Stimulated activated CD4-positive, alpha-beta T cell treated with anti-CD3 and anti-CD28 coated beads, Interleukin-12 subunit alpha, Interleukin-12 subunit beta, amount 100 ng/mL, for 24 hours (primary cell): Measurements from ENCODE around the gene ALPK3.

Source experiments
- DNase-seq, 2 experiments: peaks; one replicate each; pipeline ENCODE4 v3.0.0-alpha.2; 2020; ENCODE audit warnings: low read depth in 2 of 2

Gene ALPK3, protein sequence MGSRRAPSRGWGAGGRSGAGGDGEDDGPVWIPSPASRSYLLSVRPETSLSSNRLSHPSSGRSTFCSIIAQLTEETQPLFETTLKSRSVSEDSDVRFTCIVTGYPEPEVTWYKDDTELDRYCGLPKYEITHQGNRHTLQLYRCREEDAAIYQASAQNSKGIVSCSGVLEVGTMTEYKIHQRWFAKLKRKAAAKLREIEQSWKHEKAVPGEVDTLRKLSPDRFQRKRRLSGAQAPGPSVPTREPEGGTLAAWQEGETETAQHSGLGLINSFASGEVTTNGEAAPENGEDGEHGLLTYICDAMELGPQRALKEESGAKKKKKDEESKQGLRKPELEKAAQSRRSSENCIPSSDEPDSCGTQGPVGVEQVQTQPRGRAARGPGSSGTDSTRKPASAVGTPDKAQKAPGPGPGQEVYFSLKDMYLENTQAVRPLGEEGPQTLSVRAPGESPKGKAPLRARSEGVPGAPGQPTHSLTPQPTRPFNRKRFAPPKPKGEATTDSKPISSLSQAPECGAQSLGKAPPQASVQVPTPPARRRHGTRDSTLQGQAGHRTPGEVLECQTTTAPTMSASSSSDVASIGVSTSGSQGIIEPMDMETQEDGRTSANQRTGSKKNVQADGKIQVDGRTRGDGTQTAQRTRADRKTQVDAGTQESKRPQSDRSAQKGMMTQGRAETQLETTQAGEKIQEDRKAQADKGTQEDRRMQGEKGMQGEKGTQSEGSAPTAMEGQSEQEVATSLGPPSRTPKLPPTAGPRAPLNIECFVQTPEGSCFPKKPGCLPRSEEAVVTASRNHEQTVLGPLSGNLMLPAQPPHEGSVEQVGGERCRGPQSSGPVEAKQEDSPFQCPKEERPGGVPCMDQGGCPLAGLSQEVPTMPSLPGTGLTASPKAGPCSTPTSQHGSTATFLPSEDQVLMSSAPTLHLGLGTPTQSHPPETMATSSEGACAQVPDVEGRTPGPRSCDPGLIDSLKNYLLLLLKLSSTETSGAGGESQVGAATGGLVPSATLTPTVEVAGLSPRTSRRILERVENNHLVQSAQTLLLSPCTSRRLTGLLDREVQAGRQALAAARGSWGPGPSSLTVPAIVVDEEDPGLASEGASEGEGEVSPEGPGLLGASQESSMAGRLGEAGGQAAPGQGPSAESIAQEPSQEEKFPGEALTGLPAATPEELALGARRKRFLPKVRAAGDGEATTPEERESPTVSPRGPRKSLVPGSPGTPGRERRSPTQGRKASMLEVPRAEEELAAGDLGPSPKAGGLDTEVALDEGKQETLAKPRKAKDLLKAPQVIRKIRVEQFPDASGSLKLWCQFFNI (N-terminal part only)

DNA sequence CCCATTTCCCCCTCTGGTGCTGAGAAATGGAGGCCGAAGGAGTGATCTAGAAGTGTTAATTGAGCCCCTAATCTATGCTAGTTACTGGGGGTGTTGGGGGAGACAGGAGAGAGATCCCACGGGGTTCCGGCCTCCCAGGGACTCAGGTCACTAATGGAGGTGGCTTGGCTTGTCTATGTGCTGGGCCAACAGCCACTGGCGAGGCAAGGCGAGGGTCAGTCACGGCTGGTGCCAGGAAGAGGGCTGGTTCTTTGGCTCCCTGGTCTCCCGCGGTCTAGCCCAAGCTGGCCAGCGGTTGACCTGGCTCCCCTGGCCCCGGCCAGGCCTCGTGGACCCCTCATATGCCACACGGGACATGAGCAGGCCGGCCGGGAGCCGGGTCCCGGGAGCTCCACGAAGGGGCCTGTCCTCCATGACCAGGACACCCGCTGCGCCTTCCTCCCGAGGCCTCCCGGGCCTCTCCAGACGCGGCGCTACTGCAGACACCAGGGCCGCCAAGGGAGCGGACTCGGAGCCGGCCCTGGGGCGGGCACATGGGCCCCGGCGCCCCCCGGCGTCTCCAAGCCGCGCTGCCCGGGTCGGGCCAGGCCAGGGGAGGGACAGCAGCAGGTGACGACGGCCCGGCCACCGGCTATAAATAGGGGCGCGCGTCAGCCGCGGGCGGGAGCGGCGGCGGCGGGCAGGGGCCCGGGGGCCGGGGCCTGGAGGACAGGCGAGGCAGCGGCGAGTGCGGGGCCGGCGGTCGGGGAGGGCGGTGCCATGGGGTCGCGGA is at the start of gene ALPK3:
ALPK3 (plus strand) TSS at position 663 of the 772 bp plus-strand sequence; CDS start at position 760, 97 bp downstream.
- DNase-seq, result no peak

DNA sequence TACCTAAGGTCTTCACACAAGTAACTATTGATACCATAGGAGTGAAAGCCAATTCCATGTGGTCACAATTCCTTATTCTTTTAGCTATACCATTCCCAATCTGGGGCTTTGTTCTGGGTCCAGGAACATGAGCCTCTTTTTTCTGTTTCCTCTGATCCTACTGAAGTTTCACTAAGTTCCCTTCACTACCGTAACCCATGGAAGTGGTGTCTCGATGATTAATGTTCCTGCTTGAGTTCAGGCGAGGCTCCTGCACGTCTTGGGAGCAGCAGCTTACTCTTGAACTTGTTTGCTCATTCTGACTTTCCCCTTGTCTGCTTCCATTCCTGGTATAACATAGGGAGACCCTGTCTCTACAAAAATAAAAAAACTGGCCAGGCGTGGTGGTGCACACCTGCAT is 45.1 kb upstream of the ALPK3 start:
- no peak for DNase-seq

DNA sequence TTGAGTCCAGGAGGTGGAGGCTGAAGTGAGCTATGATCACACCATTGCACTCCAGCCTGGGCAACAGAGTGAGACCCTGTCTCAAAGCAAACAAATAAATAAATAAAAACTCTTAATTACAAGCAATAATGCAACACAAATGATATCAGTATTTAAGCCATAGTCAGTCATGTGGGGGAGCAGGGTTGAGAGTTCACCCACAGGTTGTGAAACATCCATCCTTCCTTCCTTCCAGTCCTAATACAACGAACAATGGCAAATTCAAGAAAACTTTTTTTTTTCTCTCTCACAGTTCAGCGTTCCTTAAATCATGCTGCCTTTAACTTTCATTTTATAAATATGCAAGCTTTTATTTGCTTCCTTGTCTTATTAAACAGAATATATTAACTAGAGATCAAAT is 44.7 kb upstream of the ALPK3 start:
- no peak for DNase-seq

DNA sequence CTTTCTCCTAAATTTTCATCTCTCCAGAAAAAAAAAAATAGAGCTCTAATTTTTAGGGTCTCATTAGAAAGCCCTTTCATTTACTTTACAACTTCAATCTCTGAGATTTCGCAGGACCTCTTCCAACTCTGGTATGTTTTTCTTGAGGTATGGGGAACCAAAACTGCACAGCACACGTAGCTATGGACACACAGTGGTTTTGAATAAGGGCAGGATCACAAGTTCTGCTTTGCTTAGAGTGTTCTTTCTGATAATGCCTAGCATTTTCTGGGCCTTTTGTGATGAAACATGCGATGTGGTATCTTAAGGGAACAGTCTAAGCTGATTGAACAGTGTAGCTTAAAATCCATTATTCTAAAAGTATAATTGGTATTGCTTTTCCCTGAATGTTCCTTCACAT is 43.4 kb upstream of the ALPK3 start:
- no peak for DNase-seq

DNA sequence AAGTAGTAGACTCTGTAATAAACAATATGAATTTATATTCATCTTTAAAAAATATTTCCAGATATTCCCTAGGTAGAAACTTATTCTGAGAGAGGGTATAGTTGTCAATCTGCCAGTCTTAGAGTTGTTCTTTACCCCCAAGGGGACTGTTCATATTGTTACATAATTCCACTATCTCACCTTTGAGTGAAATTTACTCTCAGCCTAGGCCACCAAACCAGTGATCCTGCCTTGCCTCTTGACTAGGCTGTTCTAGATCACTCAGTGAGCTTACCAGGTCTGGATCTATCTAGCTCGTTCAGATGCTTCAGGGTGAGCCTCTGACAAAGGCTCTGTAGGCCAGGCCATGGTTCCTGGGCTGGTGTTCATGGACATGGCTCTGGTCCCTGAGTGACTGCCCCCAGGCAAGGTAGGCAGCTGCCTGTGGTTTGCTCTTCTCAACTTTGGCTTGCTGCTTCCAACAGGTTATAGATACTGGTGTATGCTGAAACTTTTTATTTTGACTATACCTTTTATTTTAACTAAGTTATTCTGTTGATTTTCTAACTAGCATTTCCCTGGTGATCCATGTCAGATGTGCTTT is 41.2 kb upstream of the ALPK3 start:
- DNase-seq, result no peak

DNA sequence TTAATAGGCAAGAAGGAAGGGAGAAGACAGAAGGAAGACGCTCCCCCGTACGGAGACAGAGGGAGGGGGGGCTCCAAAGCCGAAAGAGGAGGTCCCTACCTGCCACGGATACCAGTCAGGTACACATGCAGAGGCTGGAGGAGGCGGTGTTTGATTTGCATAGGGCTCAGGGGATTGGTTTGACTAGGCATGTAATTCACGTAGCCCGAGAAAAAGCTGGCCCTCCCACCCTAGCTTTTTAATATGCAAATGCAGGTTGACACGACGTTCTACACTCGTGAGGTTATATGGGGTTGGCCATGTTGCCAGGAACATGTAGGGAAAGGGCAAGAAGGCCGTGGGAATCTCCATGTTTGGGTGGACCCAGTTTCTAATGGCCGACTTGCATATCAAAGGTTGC is 39.0 kb upstream of the ALPK3 start:
- DNase-seq, result no peak

DNA sequence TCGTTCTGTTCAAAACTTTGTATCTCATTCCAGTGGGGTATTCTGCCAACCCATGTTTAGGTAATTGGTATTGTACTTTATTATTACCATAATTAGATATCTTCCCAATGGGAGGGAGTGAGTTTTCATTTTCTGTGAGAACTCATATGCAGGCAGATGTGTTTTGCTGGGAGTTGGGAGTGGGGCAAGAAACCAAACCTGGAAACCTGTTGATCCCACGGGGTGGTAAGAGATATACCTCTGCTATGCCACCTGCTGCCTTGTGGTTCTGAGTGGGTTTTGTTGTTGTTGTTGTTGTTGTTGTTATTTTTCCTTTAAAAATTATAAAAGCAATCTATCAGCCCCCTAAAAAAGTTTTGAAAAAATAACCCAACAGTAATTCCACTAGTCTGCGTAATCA is 36.7 kb upstream of the ALPK3 start:
- DNase-seq, result no peak

DNA sequence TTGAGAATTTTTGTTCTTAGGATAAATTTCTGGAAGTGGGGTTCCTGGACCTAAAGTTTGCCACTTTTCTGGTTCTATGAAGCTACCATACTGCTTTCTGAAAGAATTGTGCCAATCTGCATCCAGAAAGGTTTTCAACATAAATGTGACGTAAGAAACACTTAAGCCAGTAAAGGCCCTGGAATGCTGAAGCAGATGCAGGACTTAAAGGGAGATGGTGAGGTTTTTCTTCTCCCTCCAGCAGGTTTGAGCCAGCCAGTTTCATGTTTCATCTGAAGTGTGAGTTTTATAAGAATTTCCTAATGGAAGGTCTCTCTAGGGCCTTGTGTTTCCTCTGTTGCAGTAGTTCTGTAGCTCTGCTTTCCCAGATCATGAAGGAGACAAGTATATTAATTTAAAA is 35.7 kb upstream of the ALPK3 start:
- DNase-seq, result no peak

DNA sequence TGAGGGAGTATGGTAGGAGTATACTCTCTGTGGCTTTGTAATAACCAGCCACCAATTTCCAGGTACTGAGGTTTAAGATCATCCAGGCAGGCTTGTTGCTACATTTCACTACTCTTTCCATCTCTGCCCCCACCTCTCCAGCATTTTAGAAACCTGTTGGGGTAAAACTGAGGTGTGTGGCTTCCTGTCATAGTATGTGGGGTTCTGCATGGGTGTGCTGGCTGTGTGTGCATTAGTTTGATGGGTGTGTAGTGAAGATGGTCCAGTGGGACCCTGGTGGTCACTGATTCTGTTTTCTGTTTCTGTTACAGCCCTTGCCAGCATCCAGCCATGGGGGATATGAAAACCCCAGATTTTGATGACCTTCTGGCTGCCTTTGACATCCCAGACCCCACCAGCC is 34.8 kb upstream of the ALPK3 start:
- DNase-seq, result no peak

DNA sequence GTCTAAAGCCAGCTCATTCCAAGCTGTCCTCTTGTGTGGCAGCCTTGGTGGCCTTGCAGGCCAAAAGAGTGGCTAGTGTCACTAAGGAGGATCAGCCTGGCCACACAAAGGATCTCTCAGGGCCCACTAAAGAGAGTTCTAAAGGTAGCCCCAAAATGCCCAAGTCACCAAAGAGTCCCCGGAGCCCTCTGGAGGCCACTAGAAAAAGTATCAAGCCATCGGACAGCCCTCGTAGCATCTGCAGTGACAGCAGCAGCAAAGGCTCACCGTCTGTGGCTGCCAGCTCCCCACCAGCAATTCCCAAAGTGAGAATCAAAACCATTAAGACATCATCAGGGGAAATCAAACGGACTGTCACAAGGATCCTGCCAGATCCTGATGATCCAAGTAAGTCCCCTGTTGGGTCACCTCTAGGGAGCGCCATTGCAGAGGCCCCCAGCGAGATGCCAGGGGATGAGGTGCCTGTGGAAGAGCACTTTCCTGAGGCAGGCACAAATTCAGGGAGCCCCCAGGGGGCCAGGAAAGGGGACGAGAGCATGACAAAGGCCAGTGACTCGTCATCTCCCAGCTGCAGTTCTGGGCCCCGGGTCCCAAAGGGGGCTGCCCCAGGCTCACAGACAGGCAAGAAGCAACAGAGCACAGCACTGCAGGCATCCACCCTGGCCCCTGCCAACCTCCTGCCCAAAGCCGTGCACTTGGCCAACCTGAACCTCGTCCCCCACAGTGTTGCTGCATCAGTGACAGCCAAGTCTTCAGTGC is 33.5 kb upstream of the ALPK3 start:
- no peak for DNase-seq

DNA sequence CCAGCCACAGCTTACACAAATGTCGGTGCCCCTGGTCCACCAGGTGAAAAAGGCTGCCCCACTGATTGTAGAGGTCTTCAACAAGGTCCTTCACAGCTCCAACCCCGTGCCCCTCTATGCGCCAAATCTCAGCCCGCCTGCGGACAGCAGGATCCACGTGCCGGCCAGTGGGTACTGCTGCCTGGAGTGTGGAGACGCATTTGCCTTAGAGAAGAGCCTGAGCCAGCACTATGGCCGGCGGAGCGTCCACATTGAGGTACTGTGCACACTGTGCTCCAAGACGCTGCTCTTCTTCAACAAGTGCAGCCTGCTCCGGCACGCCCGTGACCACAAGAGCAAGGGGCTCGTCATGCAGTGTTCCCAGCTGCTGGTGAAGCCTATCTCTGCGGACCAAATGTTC is 32.9 kb upstream of the ALPK3 start:
- no peak for DNase-seq

DNA sequence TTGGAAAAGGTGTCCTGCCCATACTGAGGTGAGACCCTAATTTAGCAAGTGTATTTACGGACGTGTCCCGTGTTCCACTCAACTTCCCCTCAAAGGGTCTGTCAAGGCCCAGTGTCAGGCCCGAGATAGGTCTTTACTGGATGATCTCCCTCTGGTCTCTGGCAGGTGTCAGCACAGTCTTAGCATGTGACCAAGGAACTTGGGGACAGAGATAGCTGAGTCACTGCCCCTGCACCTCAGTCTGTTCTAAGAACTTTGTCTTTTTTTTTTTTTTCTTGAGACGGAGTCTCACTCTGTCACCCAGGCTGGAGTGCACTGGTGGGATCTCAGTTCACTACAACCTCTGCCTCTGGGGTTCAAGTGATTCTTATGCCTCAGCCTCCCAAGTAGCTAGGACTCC is 32.1 kb upstream of the ALPK3 start:
- no peak for DNase-seq

DNA sequence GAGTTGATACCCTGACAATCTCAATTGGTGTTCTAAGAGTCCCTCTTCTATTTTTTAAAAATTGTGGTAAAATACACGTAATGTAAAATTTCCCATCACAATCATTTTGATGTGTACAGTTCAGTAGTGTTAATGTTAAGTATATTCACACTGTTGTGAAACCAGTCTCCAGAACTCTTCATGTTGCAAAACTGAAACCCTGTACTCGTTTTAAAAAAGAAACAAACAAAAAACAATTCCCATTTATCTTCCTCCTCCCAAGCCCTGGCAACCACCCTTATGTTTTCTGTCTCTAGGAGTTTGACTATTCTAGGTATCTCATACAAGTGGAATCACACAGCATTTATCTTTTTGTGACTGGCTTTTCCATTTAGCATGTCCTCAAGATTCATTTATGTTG is 28.7 kb upstream of the ALPK3 start:
- DNase-seq, result no peak

DNA sequence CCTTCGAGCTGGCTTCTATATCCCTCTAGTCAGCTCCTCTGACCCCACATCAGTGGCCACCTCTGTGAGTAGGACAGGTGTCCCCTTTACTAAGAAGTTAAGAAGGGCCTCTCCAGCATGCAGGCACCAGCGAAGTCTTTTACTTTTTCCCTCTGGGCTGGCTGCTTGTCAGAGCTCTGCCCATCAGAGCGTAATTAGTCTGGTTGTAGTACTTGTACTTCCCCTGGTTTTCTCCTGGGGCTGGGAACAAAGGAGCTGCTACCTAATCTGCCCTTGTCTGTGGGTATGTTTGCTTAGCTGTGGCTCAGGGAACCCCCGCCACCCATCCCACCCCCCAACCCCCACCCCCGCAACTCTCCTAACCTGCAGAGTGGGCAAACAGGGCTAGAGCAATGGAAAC is 27.4 kb upstream of the ALPK3 start:
- no peak for DNase-seq

DNA sequence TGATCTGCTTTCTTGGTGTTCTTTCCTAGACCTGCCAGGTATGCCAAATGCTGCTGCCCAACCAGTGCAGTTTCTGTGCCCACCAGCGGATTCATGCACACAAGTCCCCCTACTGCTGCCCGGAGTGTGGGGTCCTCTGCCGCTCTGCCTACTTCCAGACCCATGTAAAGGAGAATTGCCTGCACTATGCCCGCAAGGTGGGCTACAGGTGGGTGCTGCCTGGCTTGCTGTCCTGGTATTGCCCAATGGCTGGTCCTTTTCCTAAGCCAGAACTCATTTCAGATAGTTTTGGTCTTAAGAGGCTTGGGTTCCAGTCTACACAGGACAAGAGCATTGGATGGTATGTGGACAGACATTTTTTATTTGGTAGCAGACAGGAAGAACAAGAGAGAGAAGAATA is 26.5 kb upstream of the ALPK3 start:
- no peak for DNase-seq

DNA sequence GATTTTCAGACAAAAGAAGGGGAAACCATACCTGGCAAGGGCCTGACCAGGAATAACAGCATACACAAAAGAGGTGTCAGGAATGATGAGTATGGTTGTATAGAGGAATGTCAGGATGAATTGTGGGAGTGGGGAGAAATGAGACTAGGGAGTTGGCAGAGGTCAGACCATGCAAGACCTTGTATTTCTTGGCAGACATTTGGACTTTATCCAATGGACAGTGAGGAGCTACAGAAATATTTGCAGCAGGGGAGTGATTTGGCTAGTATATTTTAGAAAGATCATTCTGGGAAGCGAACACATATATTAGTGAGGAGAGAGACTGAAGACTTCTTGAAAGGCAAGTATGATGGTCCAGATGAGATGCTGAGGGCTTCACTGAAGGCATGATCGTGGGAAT is 25.4 kb upstream of the ALPK3 start:
- DNase-seq, result no peak

DNA sequence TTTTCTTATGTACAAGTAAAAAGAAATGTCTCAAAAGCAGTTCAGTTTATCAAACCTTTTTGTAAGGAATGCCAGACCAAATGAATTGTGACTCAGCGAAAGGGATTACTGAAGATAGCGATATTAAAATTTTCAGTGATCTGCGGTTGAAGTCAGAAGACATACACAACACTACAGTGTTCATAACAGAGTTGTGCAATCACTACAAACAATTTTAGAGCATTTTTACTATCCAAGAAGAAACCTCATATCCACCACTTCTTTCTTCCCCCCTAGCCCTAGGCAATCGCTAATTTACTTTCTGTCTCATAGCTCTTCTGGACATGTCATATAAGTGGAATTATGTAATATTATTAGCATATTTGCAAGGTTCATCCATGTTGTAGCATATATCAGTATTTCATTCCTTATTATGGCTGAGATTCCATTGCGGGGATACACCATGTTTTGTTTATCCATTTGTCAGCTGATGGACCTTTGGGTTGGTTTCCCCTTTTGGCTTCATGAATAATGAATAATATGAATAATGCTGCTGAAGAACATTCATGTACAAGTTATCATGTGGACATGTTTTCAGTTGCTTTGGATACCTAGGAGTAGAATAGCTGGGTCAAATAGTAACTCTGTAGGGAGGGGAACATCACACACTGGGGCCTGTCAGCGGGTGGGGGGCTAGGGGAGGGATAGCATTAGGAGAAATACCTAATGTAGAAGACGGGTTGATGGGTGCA is 23.6 kb upstream of the ALPK3 start:
- no peak for DNase-seq

DNA sequence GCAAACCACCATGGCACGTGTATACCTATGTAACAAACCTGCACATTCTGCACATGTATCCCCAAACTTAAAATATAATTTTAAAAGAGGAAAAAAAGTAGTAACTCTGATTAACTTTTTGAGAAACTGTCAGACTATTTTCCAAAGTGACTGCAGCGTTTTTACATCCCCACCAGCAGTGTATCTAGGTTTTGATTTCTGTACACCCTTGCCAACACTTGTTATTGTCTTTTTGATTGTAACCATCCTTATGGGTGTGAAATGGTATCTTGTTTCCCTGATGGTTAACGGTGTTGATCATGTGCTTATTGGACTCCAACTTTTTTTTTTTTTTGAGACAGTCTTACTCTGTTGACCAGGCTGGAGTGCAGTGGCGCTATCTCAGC is 23.0 kb upstream of the ALPK3 start:
- DNase-seq, result no peak

DNA sequence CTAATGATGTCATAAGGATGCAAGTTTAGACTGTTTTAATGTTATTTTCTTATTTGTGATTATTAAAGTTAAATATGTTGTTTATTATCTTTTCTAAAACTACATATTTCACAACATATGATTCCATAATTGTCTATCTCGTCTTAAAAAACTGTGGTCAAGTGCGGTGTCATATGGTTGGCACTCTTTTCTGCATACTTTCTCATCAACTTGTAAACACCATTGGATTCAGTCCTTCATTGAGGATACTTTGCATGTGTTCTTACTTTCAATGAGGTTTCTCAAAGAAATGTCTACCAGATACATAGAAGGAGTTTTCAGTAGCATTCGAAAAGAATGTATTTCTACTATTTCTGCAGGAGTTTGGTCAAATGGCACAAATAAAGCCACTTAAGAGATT is 22.0 kb upstream of the ALPK3 start:
- DNase-seq, result no peak

DNA sequence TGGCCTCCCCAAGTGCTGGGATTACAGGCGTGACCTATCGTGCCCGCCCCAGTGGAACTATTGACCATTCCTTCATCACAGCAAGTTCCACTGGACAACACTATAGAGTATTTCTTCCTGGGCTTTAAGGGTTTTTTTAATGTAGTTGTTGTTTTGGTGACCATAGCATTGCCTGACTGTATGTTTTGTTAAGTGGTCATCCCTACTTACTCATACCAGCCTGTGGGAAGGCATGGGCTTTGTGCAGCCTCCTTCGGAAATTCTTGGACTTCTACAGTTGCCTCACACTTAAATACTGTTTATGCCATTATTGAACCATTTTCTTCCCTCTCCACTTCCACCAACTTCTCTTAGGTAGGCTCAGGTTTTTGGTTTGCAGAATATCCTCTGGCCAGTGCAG is 19.9 kb upstream of the ALPK3 start:
- no peak for DNase-seq
